Endothelial cell of umbilical vein (primary cell): Measurements from ENCODE around the gene ATP6V0A4. TPM values are rescaled to one million over a fixed set of nuclear protein-coding genes. Genes with fewer than 3 reads are reported as not detected.
"Not testable (repeated sequence)": the region's sequence is repeated elsewhere in the genome, so short reads cannot be mapped to it uniquely, and the experiment has no call there.

Experiments
- BruUV-seq: library from RNA; stranded (reverse); fragments of 400-500 nt; replicated peaks from 2 replicates; lab custom pipeline; 2021; lab: Mats Ljungman, UMichigan
- CTCF ChIA-PET: fragments of 300-600, 350-600 bp; sonication (Branson Sonifier 250); formaldehyde crosslinking; loops from one replicate; lab custom pipeline; 2021; ENCODE audit warnings: antibody characterized with exemption, inconsistent platforms; lab: Charles Lee
- POLR2A ChIA-PET: fragments of 300-600, 350-600 bp; sonication (Branson Sonifier 250); formaldehyde crosslinking; loops from one replicate; lab custom pipeline; 2021; ENCODE audit warnings: antibody characterized with exemption, inconsistent platforms; lab: Charles Lee
- DNase-seq: peaks from one replicate; pipeline ENCODE4 v3.0.0-alpha.2; 2011; ENCODE audit warnings: low read depth, low spot score
- FAIRE-seq: peaks from 2 replicates; lab custom pipeline; 2011; peaks lifted over from hg19 to GRCh38; lab: Jason Lieb, UNC
- H2AFZ ChIP-seq: 2 replicates; pipeline ENCODE4 v1.6.0; 2012; ENCODE audit warnings: low read depth, low read length, control low read depth, inconsistent platforms
- H3K27ac ChIP-seq: 2 replicates; pipeline ENCODE4 v1.5.1; 2011; ENCODE audit warnings: low read depth, mild to moderate bottlenecking, control low read depth, low read length, moderate library complexity; ENCODE audit not compliant: insufficient read depth
- H3K27me3 ChIP-seq, 2 experiments: 2 replicates each; pipeline versions ENCODE4 v1.6.0 to v1.6.1; 2011; ENCODE audit warnings: low read length in 2 of 2, mixed read lengths in 1 of 2; ENCODE audit not compliant: control insufficient read depth in 2 of 2, insufficient read depth in 2 of 2
- H3K36me3 ChIP-seq, 2 experiments: 2 replicates in 1 of 2; 3 replicates in 1 of 2; pipeline ENCODE4 v1.5.1; 2011; ENCODE audit warnings: low read length in 2 of 2, mild to moderate bottlenecking in 1 of 2, moderate library complexity in 1 of 2; ENCODE audit not compliant: control insufficient read depth in 2 of 2, insufficient read depth in 2 of 2; ENCODE audit errors: extremely low read depth in 1 of 2
- H3K4me1 ChIP-seq: 3 replicates; pipeline ENCODE4 v1.5.1; 2011; ENCODE audit warnings: mild to moderate bottlenecking, low read length; ENCODE audit not compliant: control insufficient read depth, insufficient read depth; ENCODE audit errors: extremely low read depth
- H3K4me2 ChIP-seq: 2 replicates; pipeline ENCODE4 v1.6.1; 2011; ENCODE audit warnings: low read length, control low read depth, mixed read lengths; ENCODE audit not compliant: insufficient read depth
- H3K4me3 ChIP-seq, 3 experiments: fragments of 200-600 bp in 1 of 3; sonication (generic), shearing (Covaris generic) in 1 of 3; replicated peaks in 1 of 3; 2 replicates each; pipeline ENCODE4 v1.5.1; 2011 to 2016; ENCODE audit warnings: control low read depth in 3 of 3, low read length in 3 of 3, mild to moderate bottlenecking in 2 of 3, inconsistent platforms in 1 of 3, low read depth in 1 of 3, moderate library complexity in 1 of 3; ENCODE audit not compliant: insufficient read depth in 1 of 3
- H3K79me2 ChIP-seq: 2 replicates; pipeline ENCODE4 v1.6.0; 2012; ENCODE audit warnings: low read length, inconsistent platforms; ENCODE audit not compliant: control insufficient read depth, insufficient read depth
- H3K9ac ChIP-seq: replicated peaks from 2 replicates; pipeline ENCODE3; 2011; ENCODE audit warnings: low read length, control low read depth; ENCODE audit not compliant: insufficient read depth; ENCODE audit errors: extremely low read depth
- H3K9me1 ChIP-seq: replicated peaks from 3 replicates; pipeline ENCODE4 v1.6.0; 2011; ENCODE audit warnings: mild to moderate bottlenecking, low read length; ENCODE audit not compliant: control insufficient read depth, insufficient read depth; ENCODE audit errors: extremely low read depth
- H3K9me3 ChIP-seq: replicated peaks from 2 replicates; pipeline ENCODE4 v1.5.1; 2012; ENCODE audit warnings: low read length, inconsistent platforms; ENCODE audit not compliant: control insufficient read depth, insufficient read depth
- H4K20me1 ChIP-seq: replicated peaks from 2 replicates; pipeline ENCODE3; 2011; ENCODE audit warnings: mild to moderate bottlenecking, low read length; ENCODE audit not compliant: control insufficient read depth, insufficient read depth; ENCODE audit errors: extremely low read depth
- EZH2 ChIP-seq: IDR thresholded peaks from 2 replicates; pipeline ENCODE4 v1.6.1; 2012; ENCODE audit warnings: borderline replicate concordance, low read depth, mild to moderate bottlenecking, moderate library complexity, low read length, inconsistent platforms; ENCODE audit not compliant: severe bottlenecking
- FOS ChIP-seq: IDR thresholded peaks from 2 replicates; pipeline ENCODE4 v1.6.1; 2011; ENCODE audit warnings: mild to moderate bottlenecking, low read length, moderate library complexity, borderline replicate concordance; ENCODE audit not compliant: insufficient read depth
- GATA2 ChIP-seq: IDR thresholded peaks from 2 replicates; pipeline ENCODE4 v1.7.0; 2011; ENCODE audit warnings: low read depth, mild to moderate bottlenecking, moderate library complexity, mixed read lengths, low read length; ENCODE audit not compliant: insufficient read length, insufficient read depth
- JUN ChIP-seq: IDR thresholded peaks from 2 replicates; pipeline ENCODE4 v1.6.1; 2011; ENCODE audit warnings: borderline replicate concordance, low read depth; ENCODE audit not compliant: insufficient read length, insufficient read depth
- MYC ChIP-seq: IDR thresholded peaks from one replicate; pipeline ENCODE4 v1.6.1; 2011; ENCODE audit warnings: mild to moderate bottlenecking, low read depth, low read length
- POLR2A ChIP-seq: IDR thresholded peaks from 2 replicates; pipeline ENCODE4 v1.6.1; 2012; ENCODE audit warnings: low read depth, mild to moderate bottlenecking, control low read depth, low read length
- POLR2AphosphoS5 ChIP-seq: IDR thresholded peaks from 2 replicates; pipeline ENCODE4 v1.6.1; 2012; ENCODE audit warnings: low read depth, mild to moderate bottlenecking, control low read depth, low read length, moderate library complexity; ENCODE audit not compliant: insufficient read depth
- dilution Hi-C: fragments of 300-500 bp; cut with MboI; formaldehyde crosslinking; loops from one replicate; pipeline ENCODE4 v1.15.0; 2019; ENCODE audit warnings: low sequenced_read_pairs; ENCODE audit not compliant: extremely low pct_ligation_motif_present
- intact Hi-C: fragments of 100-400 bp; cut with micrococcal nuclease; formaldehyde crosslinking; loops from one replicate; pipeline ENCODE4 v1.10.0; 2022
- polyA plus RNA-seq, 4 experiments: library from polyadenylated mRNA; depleted of rRNA in 3 of 4; stranded (reverse) in 3 of 4; unstranded in 1 of 4; fragments of >200 nt; gene quantifications; 2 replicates each; pipeline versions ENCODE4 v1.2.1 to v1.2.3, GENCODE V29; 2011 to 2012; ENCODE audit warnings: missing spikeins in 1 of 4
- total RNA-seq: library from RNA; stranded (reverse); gene quantifications from 2 replicates; pipeline ENCODE4 v1.2.3, GENCODE V29; 2021
- TF ChIP-seq, protein P1 (sequence below), 2 donors: IDR thresholded peaks; 1 replicate in 1 of 2; 2 replicates in 1 of 2; pipeline ENCODE4 v1.5.1; 2011; ENCODE audit warnings: low read length in 2 of 2, mild to moderate bottlenecking in 2 of 2, moderate library complexity in 2 of 2, control low read depth in 1 of 2, inconsistent platforms in 1 of 2, low read depth in 1 of 2; ENCODE audit not compliant: insufficient read depth in 1 of 2; ENCODE audit errors: extremely low read depth in 1 of 2
- TF ChIP-seq, protein P2 (sequence below): IDR thresholded peaks from 2 replicates; pipeline ENCODE4 v1.6.1; 2011; ENCODE audit not compliant: insufficient read depth, insufficient read length

Gene ATP6V0A4
- total and polyA plus RNA-seq, 2 donors (not counting 3 experiments of a cell fraction or from before 2014, with no cell fraction given) = 0.07 to 0.24 TPM

DNA sequence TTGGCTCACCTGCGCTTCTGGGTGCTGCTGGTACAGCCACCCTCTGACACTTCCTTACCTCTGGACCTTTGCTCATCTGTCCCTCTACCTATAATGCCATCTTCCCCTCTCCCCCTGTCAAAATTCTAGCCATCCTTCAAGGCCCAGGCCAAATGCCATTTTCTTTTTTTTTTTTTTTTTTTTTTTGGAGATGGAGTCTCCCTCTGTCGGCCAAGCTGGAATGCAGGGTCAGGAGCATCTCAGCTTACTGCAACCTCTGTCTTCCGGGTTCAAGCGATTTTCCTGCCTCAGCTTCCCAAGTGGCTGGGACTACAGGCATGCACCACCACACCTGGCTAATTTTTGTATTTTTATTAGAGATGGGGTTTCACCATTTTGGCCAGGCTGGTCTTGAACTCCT is 950 bp downstream of the ATP6V0A4 start:
- CTCF ChIA-PET, POLR2A ChIA-PET, dilution Hi-C loops, H3K79me2 ChIP-seq, DNase-seq, H2AFZ ChIP-seq, H3K36me3 ChIP-seq, H3K27me3 ChIP-seq, FAIRE-seq, H3K27ac ChIP-seq, H3K4me1 ChIP-seq, BruUV-seq, H4K20me1 ChIP-seq, intact Hi-C loops, H3K9me3 ChIP-seq, H3K4me2 ChIP-seq, H3K9me1 ChIP-seq, H3K9ac ChIP-seq, H3K4me3 ChIP-seq: not testable (repeated sequence)

DNA sequence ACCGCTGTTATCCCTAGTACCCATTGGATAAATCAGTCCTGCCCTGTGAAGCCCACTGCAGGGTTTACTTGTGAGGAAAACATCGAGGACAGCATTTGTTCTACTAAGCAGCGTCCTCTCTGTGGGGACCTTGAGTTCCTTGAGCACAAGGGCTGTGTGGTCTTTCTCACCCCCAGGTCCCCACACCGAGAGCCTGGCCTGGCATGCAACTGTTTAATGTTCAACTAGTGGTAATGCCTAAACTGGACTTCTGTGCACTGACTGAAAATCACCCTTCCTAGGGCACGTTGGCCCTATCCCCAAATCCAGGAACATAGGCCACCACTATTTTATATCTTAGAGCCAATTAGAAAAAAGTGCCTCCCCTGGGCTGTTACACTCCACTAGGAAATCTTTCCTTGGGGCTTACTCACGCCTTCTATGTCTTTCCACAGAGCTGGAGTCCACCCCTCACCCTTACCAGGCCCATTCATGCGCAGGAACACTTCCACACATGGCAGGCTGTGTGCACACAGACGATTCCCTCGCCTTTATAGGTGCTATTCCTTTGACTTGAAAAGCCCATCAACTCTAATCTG is 1.9 kb downstream of the ATP6V0A4 start:
- no peak overlapping the region for H3K4me3 ChIP-seq
- no peak overlapping the region for H3K4me2 ChIP-seq
- no peaks in the 10 kb centered on the region for H3K9me3 ChIP-seq
- H3K27me3 ChIP-seq = no peaks in the 10 kb centered on the region
- dilution Hi-C loops = no loop called here
- no peaks in the 10 kb centered on the region for H3K79me2 ChIP-seq
- H3K9me1 ChIP-seq = no peaks in the 10 kb centered on the region
- H3K9ac ChIP-seq = no peak overlapping the region
- DNase-seq (no peak), FAIRE-seq (no peak)
- no peaks in the 10 kb centered on the region for H3K36me3 ChIP-seq
- no peaks in the 10 kb centered on the region for H3K4me1 ChIP-seq
- ChIA-PET POLR2A (no interaction called here), CTCF (no interaction called here)
- intact Hi-C loops = no loop called here
- TF ChIP-seq JUN = no peak
- TF ChIP-seq, protein P1, sequence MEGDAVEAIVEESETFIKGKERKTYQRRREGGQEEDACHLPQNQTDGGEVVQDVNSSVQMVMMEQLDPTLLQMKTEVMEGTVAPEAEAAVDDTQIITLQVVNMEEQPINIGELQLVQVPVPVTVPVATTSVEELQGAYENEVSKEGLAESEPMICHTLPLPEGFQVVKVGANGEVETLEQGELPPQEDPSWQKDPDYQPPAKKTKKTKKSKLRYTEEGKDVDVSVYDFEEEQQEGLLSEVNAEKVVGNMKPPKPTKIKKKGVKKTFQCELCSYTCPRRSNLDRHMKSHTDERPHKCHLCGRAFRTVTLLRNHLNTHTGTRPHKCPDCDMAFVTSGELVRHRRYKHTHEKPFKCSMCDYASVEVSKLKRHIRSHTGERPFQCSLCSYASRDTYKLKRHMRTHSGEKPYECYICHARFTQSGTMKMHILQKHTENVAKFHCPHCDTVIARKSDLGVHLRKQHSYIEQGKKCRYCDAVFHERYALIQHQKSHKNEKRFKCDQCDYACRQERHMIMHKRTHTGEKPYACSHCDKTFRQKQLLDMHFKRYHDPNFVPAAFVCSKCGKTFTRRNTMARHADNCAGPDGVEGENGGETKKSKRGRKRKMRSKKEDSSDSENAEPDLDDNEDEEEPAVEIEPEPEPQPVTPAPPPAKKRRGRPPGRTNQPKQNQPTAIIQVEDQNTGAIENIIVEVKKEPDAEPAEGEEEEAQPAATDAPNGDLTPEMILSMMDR (IDR thresholded peaks at IDR 0.05; ENCODE audit: extremely low read depth in 1 of 2, insufficient read depth in 1 of 2, low read depth in 1 of 2, low read length in 2 of 2) = no peak
- no peak for TF ChIP-seq EZH2
- TF ChIP-seq, protein P2, sequence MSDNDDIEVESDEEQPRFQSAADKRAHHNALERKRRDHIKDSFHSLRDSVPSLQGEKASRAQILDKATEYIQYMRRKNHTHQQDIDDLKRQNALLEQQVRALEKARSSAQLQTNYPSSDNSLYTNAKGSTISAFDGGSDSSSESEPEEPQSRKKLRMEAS = no peak
- no peak for TF ChIP-seq GATA2
- TF ChIP-seq POLR2AphosphoS5 = no peak
- no peak for TF ChIP-seq MYC
- TF ChIP-seq POLR2A = no peak
- no peak for TF ChIP-seq FOS
- H3K27ac ChIP-seq = no peak overlapping the region
- H4K20me1 ChIP-seq = no peaks in the 10 kb centered on the region
- BruUV-seq = no TSS peak
- H2AFZ ChIP-seq = no peak overlapping the region
